ENCODE data around the gene PXT1. TPM values are rescaled to one million over a fixed set of nuclear protein-coding genes. Genes with fewer than 3 reads are reported as not detected.

The PXT1 gene
- total and polyA plus RNA-seq, 8 donors, result 0.06 to 0.08 (median 0.07) TPM; not detected in 4

- no peaks in the 10 kb centered on the region for H3K4me1 ChIP-seq
- no peaks in the 10 kb centered on the region for H3K9me3 ChIP-seq
- intact Hi-C loops (cut with DNase I), result no loop called here
- TF ChIP-seq, protein P1, sequence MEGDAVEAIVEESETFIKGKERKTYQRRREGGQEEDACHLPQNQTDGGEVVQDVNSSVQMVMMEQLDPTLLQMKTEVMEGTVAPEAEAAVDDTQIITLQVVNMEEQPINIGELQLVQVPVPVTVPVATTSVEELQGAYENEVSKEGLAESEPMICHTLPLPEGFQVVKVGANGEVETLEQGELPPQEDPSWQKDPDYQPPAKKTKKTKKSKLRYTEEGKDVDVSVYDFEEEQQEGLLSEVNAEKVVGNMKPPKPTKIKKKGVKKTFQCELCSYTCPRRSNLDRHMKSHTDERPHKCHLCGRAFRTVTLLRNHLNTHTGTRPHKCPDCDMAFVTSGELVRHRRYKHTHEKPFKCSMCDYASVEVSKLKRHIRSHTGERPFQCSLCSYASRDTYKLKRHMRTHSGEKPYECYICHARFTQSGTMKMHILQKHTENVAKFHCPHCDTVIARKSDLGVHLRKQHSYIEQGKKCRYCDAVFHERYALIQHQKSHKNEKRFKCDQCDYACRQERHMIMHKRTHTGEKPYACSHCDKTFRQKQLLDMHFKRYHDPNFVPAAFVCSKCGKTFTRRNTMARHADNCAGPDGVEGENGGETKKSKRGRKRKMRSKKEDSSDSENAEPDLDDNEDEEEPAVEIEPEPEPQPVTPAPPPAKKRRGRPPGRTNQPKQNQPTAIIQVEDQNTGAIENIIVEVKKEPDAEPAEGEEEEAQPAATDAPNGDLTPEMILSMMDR (IDR thresholded peaks at IDR 0.05), result no peak
- H3K27ac ChIP-seq, result no peak overlapping the region
- peaks cover 0 to 23% of the 10 kb centered on the region in 2 donors for H3K36me3 ChIP-seq
- ATAC-seq, result no peak
- H3K4me3 ChIP-seq, result no peak overlapping the region
- DNase-seq, result no peak
- no peaks in the 10 kb centered on the region for H3K27me3 ChIP-seq
These were observed 65.1 kb downstream of the PXT1 start for GRCh38 chr6:36377594-36377993.

DNA sequence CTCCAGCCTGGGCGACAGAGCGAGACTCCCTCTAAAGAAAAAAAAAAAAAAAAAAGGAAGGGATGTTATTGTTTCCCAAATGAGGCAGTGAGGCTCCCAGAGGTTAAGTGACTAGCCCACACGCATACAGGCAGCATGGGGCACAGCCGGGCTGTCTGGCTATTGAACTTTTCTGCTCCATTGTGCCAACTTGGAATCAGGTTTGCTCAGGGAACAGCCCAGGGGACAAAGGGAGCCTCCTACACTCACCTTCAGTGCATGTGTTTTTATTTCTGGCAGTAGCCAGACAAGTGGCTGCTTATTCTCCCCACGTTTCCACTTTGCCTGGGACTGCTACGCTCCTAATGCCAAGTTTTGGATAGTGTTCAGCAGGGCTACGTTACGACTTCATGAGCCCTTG, 65.9 kb downstream of the PXT1 start:
- intact Hi-C loops (cut with DNase I), result no loop called here
- no peaks in the 10 kb centered on the region for H3K9me3 ChIP-seq
- ATAC-seq (no peak), DNase-seq (no peak)
- no peaks in the 10 kb centered on the region for H3K4me1 ChIP-seq
- TF ChIP-seq, protein P1 (IDR thresholded peaks at IDR 0.05), result no peak
- H3K36me3 ChIP-seq, result peaks cover 0 to 29% of the 10 kb centered on the region in 2 donors
- no peak overlapping the region for H3K27ac ChIP-seq
- no peaks in the 10 kb centered on the region for H3K27me3 ChIP-seq
- H3K4me3 ChIP-seq, result no peak overlapping the region

DNA sequence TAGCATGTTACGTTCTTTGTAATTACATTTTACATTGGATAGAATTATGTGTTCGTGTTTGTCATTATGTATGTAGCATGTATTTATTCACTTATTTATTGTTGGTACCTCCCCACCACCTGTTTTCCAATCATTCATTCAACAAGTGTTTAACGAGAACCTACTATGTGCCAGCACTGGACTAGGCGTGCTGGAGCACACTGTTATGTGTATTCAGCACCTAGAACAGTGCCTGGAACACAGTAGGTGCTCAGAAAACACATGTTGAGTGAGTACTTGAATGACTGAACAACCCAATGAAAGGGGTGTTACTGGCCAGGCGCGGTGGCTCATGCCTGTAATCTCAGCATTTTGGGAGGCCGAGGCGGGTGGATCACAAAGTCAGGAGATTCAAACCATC, 66.5 kb downstream of the PXT1 start:
- H3K9me3 ChIP-seq, result no peaks in the 10 kb centered on the region
- ATAC-seq (no peak), DNase-seq (no peak)
- intact Hi-C loops (cut with DNase I), result no loop called here
- H3K36me3 ChIP-seq, result peaks cover 0 to 33% of the 10 kb centered on the region in 2 donors
- H3K4me3 ChIP-seq, result no peak overlapping the region
- no peaks in the 10 kb centered on the region for H3K27me3 ChIP-seq
- no peak overlapping the region for H3K27ac ChIP-seq
- H3K4me1 ChIP-seq, result no peaks in the 10 kb centered on the region
- TF ChIP-seq, protein P1 (IDR thresholded peaks at IDR 0.05), result no peak

DNA sequence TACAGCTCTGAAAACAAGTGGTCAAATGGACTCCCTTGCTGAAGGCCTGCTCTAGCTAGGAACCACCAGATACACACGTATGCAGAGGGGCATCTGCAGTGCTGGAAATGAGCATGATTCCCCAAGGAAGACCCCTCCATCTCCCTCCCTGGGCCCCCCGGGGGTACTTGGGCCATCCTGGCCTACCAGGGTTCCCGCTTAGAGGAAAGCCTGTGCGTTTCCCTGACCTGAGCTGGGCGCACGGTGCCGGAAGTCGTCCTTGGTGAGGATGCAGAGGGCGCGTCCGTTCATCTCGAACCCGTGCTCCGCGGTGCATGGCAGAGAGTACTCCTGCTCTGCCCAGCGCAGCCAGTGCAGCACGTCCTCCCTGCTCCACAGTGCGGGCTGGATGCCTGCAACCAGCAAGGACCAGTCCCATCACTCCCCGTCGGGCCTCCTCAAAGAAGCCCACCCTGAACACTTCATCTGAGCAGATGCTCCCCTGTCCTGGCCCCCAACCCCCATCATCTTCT, 67.0 kb downstream of the PXT1 start:
- ATAC-seq, result no peak
- H3K36me3 ChIP-seq, result peaks cover 0 to 38% of the 10 kb centered on the region in 2 donors
- no peak overlapping the region for H3K4me3 ChIP-seq

DNA sequence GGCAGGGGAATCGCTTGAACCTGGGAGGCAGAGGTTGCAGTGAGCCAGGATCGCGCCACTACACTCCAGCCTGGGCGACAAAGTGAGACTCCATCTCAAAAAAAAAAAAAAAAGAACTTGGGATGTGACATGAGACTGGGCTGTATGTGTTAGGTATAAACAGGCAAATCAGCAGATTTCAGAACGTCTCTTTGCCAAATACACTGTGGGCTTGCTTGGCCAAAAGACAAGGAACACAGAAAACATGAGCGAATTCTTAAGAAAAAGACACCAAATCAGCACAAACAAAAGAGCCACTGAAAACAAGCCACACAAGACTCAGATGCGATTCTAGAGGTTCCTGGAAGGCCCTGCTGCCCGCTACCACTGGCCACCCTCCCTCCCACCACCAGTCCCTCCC, 67.7 kb downstream of the PXT1 start:
- no peak overlapping the region for H3K4me3 ChIP-seq
- H3K4me1 ChIP-seq, result peaks cover 0 to 4% of the 10 kb centered on the region in 2 donors
- H3K36me3 ChIP-seq, result peaks cover 0 to 39% of the 10 kb centered on the region in 2 donors
- ATAC-seq (no peak), DNase-seq (no peak)
- no peaks in the 10 kb centered on the region for H3K9me3 ChIP-seq
- TF ChIP-seq, protein P1 (IDR thresholded peaks at IDR 0.05), result no peak
- no peaks in the 10 kb centered on the region for H3K27me3 ChIP-seq
- H3K27ac ChIP-seq, result no peak overlapping the region
- intact Hi-C loops (cut with DNase I), result no loop called here

More for the DNA sequence above, 67.0 kb downstream of the PXT1 start:
- no peak for DNase-seq
- intact Hi-C loops (cut with DNase I), result no loop called here
- no peaks in the 10 kb centered on the region for H3K27me3 ChIP-seq
- no peaks in the 10 kb centered on the region for H3K4me1 ChIP-seq
- no peaks in the 10 kb centered on the region for H3K9me3 ChIP-seq
- TF ChIP-seq, protein P1 (IDR thresholded peaks at IDR 0.05), result no peak
- no peak overlapping the region for H3K27ac ChIP-seq
